ENCODE measurements around the gene KCNQ1OT1.

The KCNQ1OT1 gene

DNA sequence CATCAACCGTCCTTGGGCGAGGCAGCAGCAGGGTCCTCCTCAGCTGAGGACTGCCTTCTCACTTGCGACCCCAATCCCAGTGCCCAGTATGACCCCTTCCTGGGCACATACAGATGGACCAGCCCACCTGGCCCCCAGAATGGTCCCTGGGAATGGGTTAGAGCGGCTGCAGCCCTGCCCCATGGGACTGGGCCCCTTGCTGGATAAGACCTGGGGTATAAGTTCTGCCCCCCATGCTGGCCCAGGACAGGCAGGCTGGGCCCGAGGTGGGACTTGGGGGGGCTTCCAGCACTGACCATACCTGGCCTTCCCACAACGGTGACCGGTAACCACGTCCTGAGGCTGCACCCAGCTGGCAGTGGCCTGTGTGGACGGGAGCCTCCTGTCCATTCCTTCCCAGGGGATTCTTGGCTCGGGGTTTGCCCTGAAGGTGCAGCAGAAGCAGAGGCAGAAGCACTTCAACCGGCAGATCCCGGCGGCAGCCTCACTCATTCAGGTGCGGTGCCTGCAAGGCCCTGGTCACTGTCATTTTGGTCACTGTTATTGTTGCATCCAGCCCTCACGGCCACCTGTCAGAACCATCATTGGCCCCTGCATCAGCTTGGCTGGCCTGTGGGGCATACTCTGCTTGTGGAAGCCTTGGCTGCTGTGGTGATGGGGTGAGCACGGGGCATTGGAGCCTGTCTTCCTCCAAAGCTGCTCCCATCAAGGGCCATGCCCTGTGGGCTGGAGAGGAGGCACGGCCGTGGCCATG is 114.8 kb downstream of the KCNQ1OT1 start:
- no peak for DNase-seq (ENCODE audit: low read depth in 2 of 2, low spot score in 1 of 2)

DNA sequence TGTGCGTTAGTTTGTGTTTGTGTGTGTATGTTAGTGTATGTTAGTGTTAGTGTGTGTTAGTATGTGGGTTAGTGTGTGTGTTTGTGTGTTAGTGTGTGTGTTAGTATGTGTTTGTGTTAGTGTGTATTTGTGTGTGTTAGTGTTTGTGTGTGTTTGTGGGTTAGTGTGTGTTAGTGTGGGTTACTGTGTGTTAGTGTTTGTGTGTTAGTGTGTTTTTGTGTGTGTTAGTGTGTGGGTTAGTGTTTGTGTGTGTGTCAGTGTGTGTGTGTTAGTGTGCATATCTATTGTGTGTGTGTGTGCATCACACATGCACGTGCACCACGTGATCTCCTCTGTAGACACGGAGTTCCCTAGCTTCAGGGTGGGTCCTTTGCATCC is 115.4 kb downstream of the KCNQ1OT1 start:
- no peak for DNase-seq (ENCODE audit: low read depth in 2 of 2, low spot score in 1 of 2)

DNA sequence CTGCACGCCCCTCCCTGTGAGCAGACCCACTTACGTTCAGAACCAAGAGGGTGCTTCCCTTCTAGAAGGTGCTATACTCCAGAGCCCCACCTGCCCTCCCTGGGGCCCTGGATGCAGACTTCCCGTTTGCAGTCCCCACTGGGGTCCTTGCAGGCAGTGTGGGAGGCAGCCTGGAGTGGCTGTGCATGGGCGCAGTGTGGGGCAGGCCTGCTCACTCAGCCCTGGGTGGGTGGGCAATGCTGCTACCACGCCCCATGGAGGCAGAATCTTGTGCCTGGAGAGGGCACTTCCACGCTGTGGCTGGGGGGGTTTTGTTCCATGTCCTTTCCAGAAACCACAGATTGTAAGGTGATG is 116.2 kb downstream of the KCNQ1OT1 start:
- no peak for DNase-seq (ENCODE audit: low read depth in 2 of 2, low spot score in 1 of 2)

DNA sequence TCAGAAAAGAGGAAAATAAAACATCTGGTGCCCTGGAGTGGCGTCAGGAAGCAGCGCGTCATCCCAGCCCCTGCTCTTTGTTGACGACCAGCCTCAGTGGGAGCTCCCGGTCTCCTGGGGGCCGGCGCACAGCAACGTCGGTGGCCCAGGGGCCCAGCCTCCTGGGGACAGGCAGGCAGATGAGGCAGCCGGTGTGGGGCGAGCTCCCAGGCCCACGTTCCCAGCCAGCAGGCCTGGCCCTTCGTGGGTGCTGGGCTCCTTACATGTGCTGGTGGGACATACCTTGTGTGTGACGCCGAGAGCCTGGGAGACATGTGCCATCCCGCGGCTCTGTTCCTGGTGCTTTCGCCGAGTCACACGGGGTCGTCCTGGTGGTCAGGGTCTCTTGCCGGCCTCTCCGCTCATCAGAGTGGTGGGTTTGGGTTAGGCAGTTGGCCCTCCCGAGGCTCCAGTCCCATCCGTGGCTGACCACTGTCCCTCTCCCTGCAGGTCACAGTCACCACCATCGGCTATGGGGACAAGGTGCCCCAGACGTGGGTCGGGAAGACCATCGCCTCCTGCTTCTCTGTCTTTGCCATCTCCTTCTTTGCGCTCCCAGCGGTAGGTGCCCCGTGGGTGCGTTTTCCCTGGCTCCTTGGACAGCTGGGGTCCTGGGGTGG is 116.7 kb downstream of the KCNQ1OT1 start:
- no peak for DNase-seq (ENCODE audit: low read depth in 2 of 2, low spot score in 1 of 2)

DNA sequence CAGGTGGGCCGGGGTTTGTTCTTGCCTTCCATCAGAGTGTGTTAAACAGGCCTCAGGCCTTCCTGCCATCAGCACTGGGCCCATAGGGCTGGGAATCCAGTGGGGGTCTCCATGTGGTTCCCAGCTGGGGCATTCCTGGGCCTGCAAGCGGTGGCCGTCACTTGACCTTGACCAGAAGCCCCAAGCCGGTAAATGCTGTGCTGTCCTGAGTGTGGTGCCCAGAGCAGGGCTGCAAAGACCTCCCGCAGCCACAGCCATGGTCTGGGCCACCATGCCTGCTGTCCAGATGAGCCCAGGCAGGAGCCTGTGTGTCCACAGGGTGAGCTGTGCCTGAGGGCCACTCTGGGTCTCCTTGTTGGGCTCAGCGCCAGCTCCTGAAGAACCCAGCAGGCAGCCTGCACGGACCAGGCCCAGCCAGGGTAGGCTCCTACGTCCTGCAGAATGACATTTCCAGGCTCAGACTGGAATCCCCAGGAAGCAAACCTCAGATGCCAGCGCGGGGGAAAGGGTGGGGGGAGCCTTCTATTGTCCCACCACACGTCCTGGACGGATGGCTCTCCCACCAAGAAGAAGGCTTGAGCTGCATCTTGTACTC is 117.3 kb downstream of the KCNQ1OT1 start:
- no peak for DNase-seq (ENCODE audit: low read depth in 2 of 2, low spot score in 1 of 2)

DNA sequence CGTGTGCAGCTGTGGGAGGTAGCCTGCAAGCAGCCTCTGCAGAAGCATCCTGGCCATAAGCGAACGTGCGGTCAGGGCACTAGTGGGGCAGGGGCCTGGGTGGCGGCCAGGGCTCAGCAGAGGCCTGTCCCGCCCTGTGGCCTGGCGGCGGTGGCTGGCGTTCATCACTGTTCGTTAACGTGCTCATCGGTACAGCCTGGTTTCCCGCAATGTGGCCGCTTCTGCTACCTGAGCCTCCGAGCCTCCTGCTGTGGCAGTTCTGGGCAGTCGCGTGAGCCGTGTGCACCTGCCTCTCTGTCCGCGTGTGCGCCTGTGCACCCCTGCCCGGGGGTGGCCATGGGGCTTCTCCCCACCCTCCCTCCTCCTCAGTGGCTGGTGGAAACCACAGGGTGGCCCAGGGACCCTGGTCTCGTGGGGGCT is 117.9 kb downstream of the KCNQ1OT1 start:
- DNase-seq (ENCODE audit: low read depth in 2 of 2, low spot score in 1 of 2), result no peak

DNA sequence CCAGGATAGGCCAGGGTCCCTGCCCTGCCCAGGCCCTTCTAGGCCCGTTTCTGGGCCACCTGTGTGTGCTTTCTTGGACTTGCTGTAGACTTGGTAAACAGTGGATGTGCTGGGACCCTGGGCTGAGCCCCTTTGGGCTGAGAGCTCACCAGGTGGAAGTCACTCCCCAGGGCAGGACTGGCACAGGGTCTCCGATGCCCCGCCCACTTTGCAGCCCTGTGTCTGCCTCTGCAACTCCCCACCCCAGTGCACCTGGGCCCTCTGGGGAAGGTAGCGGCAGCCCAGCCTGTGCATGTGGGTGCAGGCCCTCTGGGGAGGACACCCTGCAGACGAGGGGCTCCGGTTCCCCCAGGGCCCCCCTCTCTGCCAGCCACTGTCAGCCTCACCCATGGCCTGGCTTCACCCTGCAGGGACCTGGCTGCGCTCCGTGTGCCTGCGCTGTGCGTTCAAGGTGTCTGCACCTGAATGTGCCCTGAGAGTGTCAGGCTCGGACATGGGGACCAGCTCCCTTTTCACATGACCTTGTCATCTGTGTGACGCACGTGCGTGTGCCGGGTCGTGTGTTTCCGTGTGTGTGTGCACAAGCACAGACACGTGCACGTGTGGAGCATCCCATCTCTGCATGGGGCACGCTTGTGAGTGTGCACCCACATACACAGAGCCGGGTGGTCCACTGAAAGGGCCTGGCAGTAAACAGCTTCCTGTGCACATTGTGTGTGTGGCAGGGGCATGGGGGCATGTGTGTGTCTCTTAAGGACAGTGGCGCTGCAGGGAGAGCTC is 118.5 kb downstream of the KCNQ1OT1 start:
- no peak for DNase-seq (ENCODE audit: low read depth in 2 of 2, low spot score in 1 of 2)

DNA sequence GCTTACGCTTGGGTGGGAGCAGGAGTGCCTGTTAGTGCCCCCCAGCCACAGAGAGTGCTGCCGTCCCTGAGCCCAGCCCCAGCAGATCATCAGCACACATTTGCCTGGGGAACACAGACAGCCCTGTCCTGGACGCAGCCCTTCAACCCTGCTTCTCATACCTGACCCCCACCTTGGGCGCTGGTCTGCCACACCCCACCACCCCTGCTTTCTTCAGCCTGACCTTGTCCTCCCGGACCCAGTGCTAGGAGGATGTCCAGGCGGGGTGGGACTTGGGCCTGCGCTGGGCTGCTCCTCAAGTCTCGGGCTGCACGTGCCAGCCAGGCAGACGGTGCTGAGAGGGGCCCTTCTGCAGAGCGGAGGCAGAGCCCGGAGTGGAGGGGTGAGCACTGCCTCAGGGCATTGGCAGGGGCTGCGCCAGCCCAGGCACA is 119.2 kb downstream of the KCNQ1OT1 start:
- no peak for DNase-seq (ENCODE audit: low read depth in 2 of 2, low spot score in 1 of 2)

DNA sequence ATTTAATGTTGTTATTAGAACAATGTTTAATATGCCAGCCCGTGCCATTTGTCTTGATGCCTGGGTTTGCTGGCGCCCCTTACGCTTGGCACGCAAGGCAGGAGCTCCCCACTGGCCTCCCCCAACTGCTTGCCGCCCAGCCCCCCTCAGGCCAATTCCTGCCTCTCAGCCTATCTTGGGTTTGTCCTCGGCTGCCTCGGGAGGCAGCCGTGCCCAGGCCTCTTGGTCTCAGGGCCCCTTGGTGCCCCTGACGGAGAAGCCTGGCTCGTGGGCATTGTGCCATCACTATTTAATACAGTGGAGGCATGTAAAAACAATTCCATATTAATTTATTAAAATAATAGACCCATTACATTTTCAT is 119.8 kb downstream of the KCNQ1OT1 start:
- no peak for DNase-seq (ENCODE audit: low read depth in 2 of 2, low spot score in 1 of 2)

DNA sequence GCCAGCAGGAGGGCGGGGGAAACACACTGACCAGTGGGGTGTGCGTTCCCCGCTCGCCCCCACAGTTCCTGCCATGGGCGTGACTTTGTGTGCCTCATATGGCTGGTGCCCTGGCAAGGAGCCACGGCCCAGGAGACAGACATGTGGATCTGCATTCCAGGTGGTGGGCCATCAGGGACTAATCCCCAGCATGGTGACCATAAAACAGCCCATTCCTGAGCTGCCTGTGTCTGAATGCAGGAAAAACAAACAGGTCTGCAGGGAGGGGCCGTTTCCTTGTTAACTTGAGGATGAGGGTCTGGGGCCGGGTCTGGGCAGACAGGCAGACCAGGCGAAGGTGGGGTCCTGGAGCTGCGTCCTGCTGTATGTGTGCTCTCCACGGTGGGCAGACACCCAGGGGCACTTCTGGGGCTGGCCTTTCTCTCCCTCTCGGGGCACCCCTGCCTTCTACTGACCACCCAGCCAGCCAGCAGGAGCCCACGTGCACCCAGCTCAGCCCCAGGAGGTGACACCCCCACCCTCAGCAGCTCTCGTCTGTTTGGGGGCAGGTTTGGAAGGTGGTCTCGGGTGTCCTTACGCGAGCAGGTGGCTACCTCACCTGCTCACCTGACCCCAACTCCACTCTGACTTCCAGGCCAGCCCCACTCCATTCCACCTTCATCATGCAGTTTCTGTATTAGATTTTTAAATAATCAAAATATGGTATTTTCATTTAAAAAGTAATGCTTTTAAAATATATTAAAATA is 120.3 kb downstream of the KCNQ1OT1 start:
- DNase-seq (ENCODE audit: low read depth in 2 of 2, low spot score in 1 of 2), result no peak

DNA sequence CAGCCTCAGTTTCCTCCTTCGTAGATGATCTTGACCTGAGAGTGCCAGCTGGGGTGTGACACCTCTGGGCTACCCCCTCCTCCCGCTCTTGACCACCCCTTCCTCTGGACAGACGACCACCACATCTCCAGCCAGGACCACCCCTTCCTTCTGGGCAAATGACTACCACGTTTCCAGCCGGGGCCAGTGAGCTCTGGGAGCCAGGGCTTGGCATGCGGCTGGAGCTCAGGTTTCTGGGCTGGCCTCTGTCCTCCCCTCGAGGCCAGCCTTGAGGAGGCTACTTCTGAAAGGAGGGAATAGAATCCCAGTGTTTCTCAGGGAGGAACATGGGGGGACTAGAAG is 120.9 kb downstream of the KCNQ1OT1 start:
- no peak for DNase-seq (ENCODE audit: low read depth in 2 of 2, low spot score in 1 of 2)

DNA sequence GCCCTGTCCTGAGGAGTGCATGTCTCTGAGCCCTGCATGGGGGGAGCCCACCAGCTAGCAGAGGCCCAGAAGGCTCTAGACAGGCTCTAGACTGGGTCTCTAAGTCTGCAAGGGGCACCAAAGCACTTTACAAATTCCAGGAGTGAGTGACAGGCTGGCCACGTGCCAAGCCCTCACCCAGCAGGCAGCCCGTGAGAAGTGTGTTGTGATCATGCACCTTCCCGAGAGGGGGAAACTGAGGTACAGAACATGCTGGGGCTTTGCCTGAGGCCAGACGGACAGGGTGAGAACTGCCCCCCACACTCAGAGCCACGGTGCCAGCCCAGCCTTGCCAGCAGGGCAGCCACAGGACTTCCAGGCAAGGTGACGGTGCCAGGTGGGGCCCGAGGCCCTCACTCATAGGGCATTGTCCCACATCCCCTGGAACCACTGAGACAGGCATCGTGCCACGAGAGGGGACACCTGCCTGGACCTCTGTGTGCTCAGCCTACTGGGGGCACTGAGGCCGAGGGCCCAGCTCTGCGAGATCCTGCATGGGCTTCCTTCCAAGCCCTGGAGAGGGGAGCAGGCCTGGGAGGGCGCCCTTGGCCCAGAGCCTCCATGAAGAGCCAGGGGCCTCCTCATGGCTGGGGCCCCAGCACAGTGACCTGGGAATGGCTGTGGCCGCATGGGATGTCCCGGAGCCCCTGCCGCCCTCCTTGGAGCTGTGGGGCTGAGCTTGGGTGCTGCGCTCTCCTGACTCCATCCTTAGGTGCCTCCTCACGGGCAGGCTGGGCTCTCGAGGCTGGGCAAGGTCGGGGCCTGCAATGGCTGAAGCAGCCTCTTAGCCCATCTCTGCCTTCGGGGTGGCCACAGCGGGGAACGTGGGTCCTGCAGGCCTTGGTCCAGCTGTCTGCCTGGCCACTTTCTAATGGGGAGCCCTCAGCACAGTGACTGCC is 121.5 kb downstream of the KCNQ1OT1 start:
- DNase-seq (ENCODE audit: low read depth in 2 of 2, low spot score in 1 of 2), result no peak

DNA sequence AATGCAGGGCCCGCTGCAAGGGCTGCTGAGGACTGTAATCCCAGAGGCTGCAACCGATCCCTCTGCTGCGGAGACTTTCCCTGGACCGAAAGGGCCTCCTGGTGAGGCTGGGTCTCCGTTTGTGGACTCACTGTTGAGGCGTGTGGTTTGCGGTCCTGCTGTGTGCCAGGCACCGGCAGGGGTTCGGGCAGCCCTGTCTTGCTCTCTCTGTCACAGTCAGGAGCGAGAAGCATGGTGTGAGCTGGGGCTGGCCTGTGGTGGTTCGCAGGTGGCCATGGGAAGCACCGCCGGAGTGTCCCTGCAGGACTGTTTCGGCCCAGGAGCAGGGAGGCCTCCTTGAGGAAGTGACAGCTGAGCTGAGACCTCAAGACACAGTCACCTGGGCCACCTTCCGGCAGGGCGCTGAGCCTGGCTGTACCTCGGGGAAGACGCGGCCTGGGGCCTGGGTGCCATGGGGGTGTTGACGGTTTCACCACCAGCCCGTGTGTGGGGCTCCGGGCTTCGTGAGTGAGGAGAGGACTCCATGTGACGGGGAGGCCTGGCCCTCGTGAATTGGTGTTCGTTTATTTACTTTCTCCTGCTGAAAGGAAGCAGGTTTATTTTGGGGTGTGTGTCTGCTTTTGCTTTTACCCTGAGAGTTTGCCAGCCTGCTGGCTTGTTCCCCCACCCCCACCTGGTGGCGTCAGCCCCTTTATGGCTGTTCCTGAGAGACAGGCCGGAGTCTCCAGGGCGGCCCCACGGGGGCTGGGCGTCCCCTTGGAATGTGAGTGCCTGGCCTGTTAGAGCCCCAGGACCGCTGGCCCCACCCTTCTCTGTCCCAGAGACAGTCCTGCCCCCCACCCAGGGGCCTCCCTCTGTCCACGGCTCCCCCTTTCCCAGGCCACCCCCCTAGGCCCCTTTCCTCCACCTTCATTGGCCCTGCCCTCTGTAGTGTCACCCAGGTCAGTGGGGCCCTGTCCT is 122.5 kb downstream of the KCNQ1OT1 start:
- no peak for DNase-seq (ENCODE audit: low read depth in 2 of 2, low spot score in 1 of 2)

DNA sequence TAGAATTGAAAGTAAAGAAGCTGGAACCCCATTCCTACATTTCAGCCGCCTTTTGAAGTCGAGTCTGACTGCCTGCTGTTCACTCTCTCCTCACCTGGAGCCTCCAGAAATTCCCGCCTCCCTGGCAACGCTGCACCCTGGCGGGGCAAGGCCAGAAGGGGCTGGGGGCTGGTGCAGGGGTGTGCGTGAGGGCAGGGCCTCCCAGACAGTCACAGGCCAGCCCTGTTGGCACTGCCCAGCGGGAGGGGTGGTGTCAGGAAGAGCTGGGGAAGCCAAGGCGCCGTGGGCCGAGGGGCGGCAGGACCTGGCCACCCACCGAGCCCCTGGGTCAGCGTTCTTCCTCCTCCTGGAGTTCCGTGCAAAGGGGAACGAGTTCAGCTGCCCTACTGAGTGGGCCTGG is 123.2 kb downstream of the KCNQ1OT1 start:
- no peak for DNase-seq (ENCODE audit: low read depth in 2 of 2, low spot score in 1 of 2)

DNA sequence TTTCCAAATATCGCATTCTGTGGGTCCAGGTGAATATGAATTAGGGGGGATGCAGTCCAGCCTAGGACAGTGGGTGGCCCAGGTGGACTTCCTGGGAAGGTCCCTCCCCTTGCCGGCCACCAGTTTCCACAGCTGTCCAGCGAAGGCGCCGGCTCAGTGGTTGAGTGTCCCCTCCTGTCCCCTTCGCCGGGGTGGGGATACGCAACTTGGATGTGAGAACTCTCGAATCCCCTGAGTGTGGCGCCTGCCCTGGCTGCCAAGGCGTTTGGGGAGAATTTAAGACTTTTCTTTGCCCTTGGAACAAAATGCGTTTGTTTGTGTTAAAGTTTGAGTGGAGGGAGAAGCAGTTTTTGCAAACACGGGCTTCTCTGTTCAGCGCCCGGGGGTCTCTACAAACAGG is 123.7 kb downstream of the KCNQ1OT1 start:
- no peak for DNase-seq (ENCODE audit: low read depth in 2 of 2, low spot score in 1 of 2)

DNA sequence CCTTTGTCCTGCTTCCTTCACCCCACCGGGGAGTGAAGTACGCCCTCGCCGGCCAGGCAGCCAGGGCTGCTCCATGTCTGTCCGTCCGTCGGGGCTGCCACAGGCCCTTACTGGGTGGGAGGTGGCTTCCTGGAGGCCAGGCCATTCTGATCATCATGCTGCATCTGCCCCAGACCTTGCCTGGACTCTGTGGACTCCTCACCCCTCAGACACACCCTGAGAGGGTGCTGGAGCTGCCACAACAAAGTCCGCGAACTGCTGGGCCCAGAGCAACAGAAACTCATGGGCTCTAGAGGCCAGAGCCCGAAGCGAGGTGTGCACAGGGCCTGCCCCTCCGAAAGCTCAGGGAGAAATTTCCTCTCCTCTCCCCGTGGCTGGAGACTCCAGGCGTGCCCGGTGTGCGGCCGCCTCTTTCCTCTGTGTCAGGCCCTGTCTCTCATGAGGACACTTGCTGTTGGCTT is 124.2 kb downstream of the KCNQ1OT1 start:
- DNase-seq (ENCODE audit: low read depth in 2 of 2, low spot score in 1 of 2), result no peak

DNA sequence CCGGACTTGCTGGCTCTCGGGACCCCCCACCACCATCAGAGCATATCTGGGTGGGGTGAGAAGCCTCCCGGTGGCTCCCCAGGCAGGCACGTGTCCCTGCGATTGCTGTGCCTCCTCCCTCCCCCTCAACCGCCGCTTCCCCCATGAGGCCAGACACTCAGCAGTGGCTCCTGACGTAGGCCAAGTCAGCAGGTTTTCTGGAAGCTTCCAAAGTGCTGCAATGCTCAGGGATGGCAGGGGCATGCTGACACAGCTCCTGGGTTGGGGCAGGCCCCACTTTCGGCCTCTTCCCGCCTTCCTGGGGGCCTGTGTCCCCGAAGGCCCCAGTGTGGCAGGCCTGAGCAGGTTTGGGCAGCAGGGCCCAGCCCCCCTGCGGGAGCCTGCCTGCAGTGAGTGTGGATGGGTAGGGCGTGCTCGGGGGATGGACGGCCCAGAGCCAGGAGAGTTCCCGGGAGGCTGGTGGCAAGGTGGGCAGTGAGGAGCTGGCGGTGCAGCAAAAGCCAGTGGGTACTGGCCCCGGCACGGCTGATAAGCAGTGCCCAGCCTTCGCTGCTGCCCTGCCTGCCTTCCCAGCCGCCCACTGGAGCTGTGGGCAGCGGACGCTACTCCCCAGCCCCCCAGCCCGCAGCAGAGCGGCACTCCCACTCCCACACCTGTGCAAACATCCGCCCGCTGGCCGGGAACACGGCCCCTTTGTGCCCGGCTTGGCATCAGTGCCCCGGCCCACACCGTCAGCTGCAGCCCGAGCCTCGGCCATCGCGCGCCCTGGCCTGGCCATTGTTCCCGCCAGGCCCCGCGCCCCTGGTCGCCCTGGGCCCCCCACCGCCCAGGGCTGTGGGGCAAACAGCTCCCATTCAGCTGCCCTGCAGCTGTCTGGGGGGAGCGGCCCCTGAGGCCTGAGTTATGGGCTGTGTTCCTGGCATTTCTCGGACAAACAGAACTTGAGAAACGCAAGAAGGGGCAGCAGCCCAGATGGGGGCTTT is 125.0 kb downstream of the KCNQ1OT1 start:
- no peak for DNase-seq (ENCODE audit: low read depth in 2 of 2, low spot score in 1 of 2)

DNA sequence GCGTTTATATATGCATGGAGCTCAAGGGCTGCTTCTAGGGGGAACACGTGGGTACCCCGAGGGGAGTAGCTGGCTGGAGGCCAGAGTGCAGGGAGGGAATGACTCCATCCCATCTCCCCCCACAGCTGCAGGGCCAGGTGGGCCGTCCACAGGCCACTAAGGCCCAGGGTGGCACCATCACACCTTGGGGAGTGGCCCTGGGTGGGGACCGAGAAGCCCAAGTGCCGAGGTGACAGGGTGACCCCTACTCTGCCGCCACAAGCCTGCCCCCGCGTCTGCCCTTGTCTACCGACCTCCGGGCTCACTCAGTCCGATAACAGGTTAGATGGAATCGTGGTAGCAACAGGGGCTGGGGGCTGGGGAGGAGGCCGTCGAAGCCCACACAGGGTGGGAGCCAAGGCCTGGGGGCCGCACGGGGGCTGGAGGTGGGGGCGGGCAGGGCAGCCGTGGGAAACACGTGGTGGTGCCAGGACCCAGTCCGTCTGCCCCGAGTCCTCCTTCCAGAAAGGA is 125.7 kb downstream of the KCNQ1OT1 start:
- no peak for DNase-seq (ENCODE audit: low read depth in 2 of 2, low spot score in 1 of 2)
